K562 (cell line): ENCODE results near the gene SEMA3F. TPM values are rescaled to one million over a fixed set of nuclear protein-coding genes. Genes with fewer than 3 reads are reported as not detected.

Experiments used
- CBX3 ChIP-seq, 2 experiments: IDR thresholded peaks; 1 replicate in 1 of 2; 2 replicates in 1 of 2; pipeline ENCODE4 v1.6.1; 2012; ENCODE audit warnings: inconsistent platforms in 2 of 2, low read length in 2 of 2, borderline replicate concordance in 1 of 2, control low read depth in 1 of 2
- CEBPG ChIP-seq, 3 experiments: fragments of 200-800 bp in 1 of 3; sonication (Bioruptor generic) in 1 of 3; sonication (generic) in 1 of 3; formaldehyde crosslinking in 1 of 3; IDR thresholded peaks in 2 of 3; conservative IDR thresholded peaks in 1 of 3; 2 replicates each; pipeline versions ENCODE4 v1.6.1 to v1.8.0; 2016 to 2022; ENCODE audit warnings: missing compliant biosample characterization in 2 of 3, missing genetic modification characterization in 2 of 3, mild to moderate bottlenecking in 1 of 3, missing genetic modification reagents in 1 of 3
- CREB3L1 ChIP-seq: fragments of 450-650 bp; IDR thresholded peaks from 2 replicates; pipeline ENCODE4 v1.6.1; 2014; ENCODE audit warnings: low read depth, mild to moderate bottlenecking, moderate library complexity, borderline replicate concordance
- ELF4 ChIP-seq: fragments of 450-650 bp; formaldehyde crosslinking; IDR thresholded peaks from 2 replicates; pipeline ENCODE4 v1.4.0; 2022; ENCODE audit warnings: missing genetic modification characterization
- EP400 ChIP-seq: fragments of 450-650 bp; IDR thresholded peaks from 2 replicates; pipeline ENCODE4 v1.6.1; 2017; ENCODE audit warnings: antibody characterized with exemption, mild to moderate bottlenecking, moderate library complexity
- FOXK1 ChIP-seq: sonication (generic); formaldehyde crosslinking; IDR thresholded peaks from 2 replicates; pipeline ENCODE4 v1.8.0; 2022; ENCODE audit warnings: missing genetic modification reagents, mild to moderate bottlenecking, borderline replicate concordance
- FOXP4 ChIP-seq: sonication (generic); formaldehyde crosslinking; IDR thresholded peaks from 2 replicates; pipeline ENCODE4 v1.8.0; 2022; ENCODE audit warnings: mild to moderate bottlenecking, missing genetic modification reagents, borderline replicate concordance
- JUND ChIP-seq, 2 experiments: IDR thresholded peaks; 2 replicates in 1 of 2; 3 replicates in 1 of 2; pipeline ENCODE4 v1.6.1; 2011; ENCODE audit warnings: borderline replicate concordance in 2 of 2, low read depth in 2 of 2, low read length in 2 of 2, improper control_type of control experiment in 1 of 2, missing biosample characterization in 1 of 2, missing genetic modification characterization in 1 of 2, missing genetic modification reagents in 1 of 2
- MAX ChIP-seq: sonication (generic); formaldehyde crosslinking; IDR thresholded peaks from 2 replicates; pipeline ENCODE4 v1.9.0; 2022; ENCODE audit warnings: mild to moderate bottlenecking, missing genetic modification reagents
- NFATC3 ChIP-seq: fragments of 450-650 bp; IDR thresholded peaks from 2 replicates; pipeline ENCODE4 v1.6.1; 2017; ENCODE audit warnings: mild to moderate bottlenecking
- PML ChIP-seq: IDR thresholded peaks from 2 replicates; pipeline ENCODE4 v1.6.1; 2012; ENCODE audit warnings: low read length, inconsistent platforms
- RNF2 ChIP-seq: sonication (generic); IDR thresholded peaks from 2 replicates; pipeline ENCODE4 v1.6.1; 2016
- SMAD4 ChIP-seq: fragments of 250-450 bp; sonication (Bioruptor Pico); conservative IDR thresholded peaks from 2 replicates; pipeline ENCODE4 v1.8.0; 2021; ENCODE audit warnings: inconsistent platforms, mild to moderate bottlenecking, moderate library complexity
- SMARCE1 ChIP-seq: fragments of 450-650 bp; IDR thresholded peaks from 2 replicates; pipeline ENCODE4 v1.7.1; 2016; ENCODE audit warnings: mild to moderate bottlenecking
- SREBF2 ChIP-seq: sonication (generic); formaldehyde crosslinking; IDR thresholded peaks from 2 replicates; pipeline ENCODE4 v1.4.0; 2020; ENCODE audit warnings: mild to moderate bottlenecking, missing genetic modification reagents
- ZFPM2 ChIP-seq: fragments of 250-450 bp; sonication (Bioruptor Pico); IDR thresholded peaks from 2 replicates; pipeline ENCODE4 v1.5.1; 2022; ENCODE audit warnings: mild to moderate bottlenecking
- ZNF444 ChIP-seq: fragments of 250-450 bp; sonication (Bioruptor Pico); IDR thresholded peaks from 2 replicates; pipeline ENCODE4 v1.4.0; 2020; ENCODE audit warnings: mild to moderate bottlenecking, moderate library complexity
- polyA plus RNA-seq, 8 experiments: library from polyadenylated mRNA; depleted of rRNA in 4 of 8; stranded (reverse) in 5 of 8; unstranded in 3 of 8; fragments of >200 nt; fragmentation: Nextera tagmentation in 2 of 8; fragmentation: Illumina TruSeq in 1 of 8; extraction: Ambion mirVana in 2 of 8; extraction: Trizol in 1 of 8; gene quantifications; 2 replicates each; pipeline versions ENCODE4 v1.2.1 to v1.2.3, GENCODE V29; 2011 to 2014; ENCODE audit warnings: inconsistent platforms in 1 of 8, missing spikeins in 1 of 8
- total RNA-seq, 7 experiments: library from RNA; depleted of rRNA in 6 of 7; stranded (reverse); fragments of >200 nt in 6 of 7; fragmentation: Illumina TruSeq in 2 of 7; extraction: Trizol in 2 of 7; gene quantifications; 2 replicates each; pipeline versions ENCODE4 v1.2.1 to v1.2.3, GENCODE V29; 2011 to 2021; ENCODE audit warnings: low replicate concordance in 1 of 7
- TF ChIP-seq, protein P1 (sequence below): fragments of 250-450 bp; sonication (Bioruptor Pico); IDR thresholded peaks from 2 replicates; pipeline ENCODE4 v1.6.1; 2021; ENCODE audit warnings: mild to moderate bottlenecking
- TF ChIP-seq, protein P2 (sequence below): fragments of 250-450 bp; sonication (Bioruptor Pico); IDR thresholded peaks from 2 replicates; pipeline ENCODE4 v1.9.0; 2021; ENCODE audit warnings: mild to moderate bottlenecking, inconsistent platforms

SEMA3F gene
- total and polyA plus RNA-seq, 9 of the 15 experiments (the other 6 are each of a cell fraction or from before 2014, with no cell fraction given), result 0.58 to 3.0 (median 2.0) TPM; not detected in 2

- TF ChIP-seq CREB3L1 (0 out of 2 replicates have a peak, but pooled peaks have one; percentile 42), JUND (IDR thresholded peaks at IDR 0.05; ENCODE audit: borderline replicate concordance, low read depth, low read length) (0 out of 2 replicates have a peak, but pooled peaks have one; percentile 46), JUND (tag; IDR thresholded peaks at IDR 0.05; ENCODE audit: borderline replicate concordance, low read depth, low read length) (peak; percentile 10; the same call in 1 of the 3 replicates), EP400 (peak; percentile 78; the same call in 1 of the 2 replicates), MAX (CRISPR knock-in tag) (peak; percentile 49; the same call in 1 of the 2 replicates), NFATC3 (no peak), SMARCE1 (no peak), ELF4 (CRISPR knock-in tag) (peak; percentile 46; the same call in 1 of the 2 replicates), RNF2 (peak; percentile 72; the same call in 1 of the 2 replicates), CEBPG (CRISPR knock-in tag; IDR thresholded peaks at IDR 0.05) (no peak), CEBPG (tag; conservative IDR thresholded peaks at IDR 0.05 in 1 of 2, IDR thresholded peaks at IDR 0.05 in 1 of 2) (no peak), SMAD4 (CRISPR knock-in tag) (0 out of 2 replicates have a peak, but pooled peaks have one; percentile 27), SREBF2 (CRISPR knock-in tag) (no peak), PML (0 out of 2 replicates have a peak, but pooled peaks have one; percentile 66), CBX3 (IDR thresholded peaks at IDR 0.05; ENCODE audit: borderline replicate concordance in 1 of 2, low read length in 2 of 2) (peak in 1 of 2 experiments; percentile 40; a peak in 1 of 3 replicates), ZNF444 (CRISPR knock-in tag) (no peak), ZFPM2 (CRISPR knock-in tag) (no peak), FOXK1 (CRISPR knock-in tag) (no peak), FOXP4 (no peak)
- TF ChIP-seq, protein P1, sequence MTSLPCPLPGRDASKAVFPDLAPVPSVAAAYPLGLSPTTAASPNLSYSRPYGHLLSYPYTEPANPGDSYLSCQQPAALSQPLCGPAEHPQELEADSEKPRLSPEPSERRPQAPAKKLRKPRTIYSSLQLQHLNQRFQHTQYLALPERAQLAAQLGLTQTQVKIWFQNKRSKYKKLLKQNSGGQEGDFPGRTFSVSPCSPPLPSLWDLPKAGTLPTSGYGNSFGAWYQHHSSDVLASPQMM (CRISPR knock-in tag), result no peak
- TF ChIP-seq, protein P2, sequence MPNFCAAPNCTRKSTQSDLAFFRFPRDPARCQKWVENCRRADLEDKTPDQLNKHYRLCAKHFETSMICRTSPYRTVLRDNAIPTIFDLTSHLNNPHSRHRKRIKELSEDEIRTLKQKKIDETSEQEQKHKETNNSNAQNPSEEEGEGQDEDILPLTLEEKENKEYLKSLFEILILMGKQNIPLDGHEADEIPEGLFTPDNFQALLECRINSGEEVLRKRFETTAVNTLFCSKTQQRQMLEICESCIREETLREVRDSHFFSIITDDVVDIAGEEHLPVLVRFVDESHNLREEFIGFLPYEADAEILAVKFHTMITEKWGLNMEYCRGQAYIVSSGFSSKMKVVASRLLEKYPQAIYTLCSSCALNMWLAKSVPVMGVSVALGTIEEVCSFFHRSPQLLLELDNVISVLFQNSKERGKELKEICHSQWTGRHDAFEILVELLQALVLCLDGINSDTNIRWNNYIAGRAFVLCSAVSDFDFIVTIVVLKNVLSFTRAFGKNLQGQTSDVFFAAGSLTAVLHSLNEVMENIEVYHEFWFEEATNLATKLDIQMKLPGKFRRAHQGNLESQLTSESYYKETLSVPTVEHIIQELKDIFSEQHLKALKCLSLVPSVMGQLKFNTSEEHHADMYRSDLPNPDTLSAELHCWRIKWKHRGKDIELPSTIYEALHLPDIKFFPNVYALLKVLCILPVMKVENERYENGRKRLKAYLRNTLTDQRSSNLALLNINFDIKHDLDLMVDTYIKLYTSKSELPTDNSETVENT (CRISPR knock-in tag), result 0 out of 2 replicates have a peak, but pooled peaks have one; percentile 35
Measured at GRCh38 chr3:50227390-50228183, 72.5 kb downstream of the SEMA3F start (continued).
